ENCODE data around the gene NCKAP5L. TPM values are rescaled to one million over a fixed set of nuclear protein-coding genes. Genes with fewer than 3 reads are reported as not detected.

The NCKAP5L gene
- total RNA-seq, 1 experiment from 2014 or later = 13.3 TPM

DNA sequence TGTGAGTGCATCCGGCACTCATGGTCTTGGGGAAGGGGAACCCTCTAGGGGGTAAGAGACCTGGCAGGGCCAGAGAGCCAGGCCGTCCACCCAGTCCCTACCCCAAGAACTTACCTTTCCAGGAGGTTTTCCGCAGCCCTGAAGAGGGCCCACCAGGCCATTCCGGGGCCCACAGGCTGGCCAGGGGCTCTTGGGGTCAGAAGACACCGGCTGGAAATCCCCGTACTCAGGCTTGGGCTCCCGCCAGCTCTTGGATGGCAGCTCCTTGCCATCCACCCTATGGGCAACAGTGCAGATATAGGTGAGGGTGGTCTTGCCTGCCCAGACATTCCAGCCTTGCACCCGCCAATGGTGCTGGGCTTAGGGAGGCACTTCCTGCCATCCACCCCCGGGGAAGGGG lies 34.6 kb downstream of the NCKAP5L start:
- no TSS peak for BruUV-seq (replicated peaks)
- CTCF ChIA-PET = no interaction called here

DNA sequence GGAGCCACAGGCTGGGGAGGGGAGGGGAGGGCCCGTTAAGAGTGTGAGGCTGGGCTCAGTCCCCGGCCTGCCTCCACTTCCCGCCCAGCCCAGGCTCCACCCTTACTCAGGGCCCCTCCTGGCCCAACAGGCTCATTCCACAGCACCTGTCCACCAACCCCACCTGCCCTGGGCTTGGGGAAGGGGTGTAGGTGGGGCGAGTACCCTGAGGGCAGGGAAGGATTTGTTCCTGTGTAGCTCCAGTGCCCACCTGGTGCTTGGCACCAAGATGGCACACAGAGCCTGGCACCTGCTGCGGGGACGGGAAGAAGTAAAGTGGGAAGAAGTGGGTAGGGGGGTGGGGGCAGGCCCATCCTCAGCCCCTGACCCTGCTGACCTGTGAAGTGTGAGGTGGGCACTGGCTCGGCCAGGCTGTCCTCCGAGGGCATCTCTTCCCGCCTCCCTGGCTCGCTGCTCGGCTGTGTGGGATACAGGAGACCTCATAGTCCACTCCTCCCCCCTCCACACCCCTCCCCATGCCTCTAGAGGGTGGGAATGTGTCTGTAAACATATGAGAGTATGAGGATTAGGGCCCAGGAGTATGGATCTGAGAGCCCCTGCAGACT lies 35.1 kb downstream of the NCKAP5L start:
- Histone ChIP-seq H3F3A (ENCODE audit: low read length, unreplicated experiment) (no peaks in the 10 kb centered on the region), H3K27ac (ENCODE audit: low read length) (no peak overlapping the region), H3K36me3 (ENCODE audit: low read depth, low read length) (no peaks in the 10 kb centered on the region), H2AFZ (ENCODE audit: low read length) (no peak overlapping the region), H3K9me2 (replicated peaks; ENCODE audit: low read length) (no peaks in the 10 kb centered on the region), H3K4me3 (ENCODE audit: low read length) (no peak overlapping the region), H3K9ac (ENCODE audit: low read length) (no peak overlapping the region), H3K4me1 (ENCODE audit: insufficient read depth, low read length) (no peaks in the 10 kb centered on the region), H3K4me2 (ENCODE audit: low read length) (no peak overlapping the region), H4K20me1 (ENCODE audit: low read length) (no peaks in the 10 kb centered on the region), H3K27me3 (ENCODE audit: low read length) (no peaks in the 10 kb centered on the region), H3K9me3 (ENCODE audit: low read length) (no peaks in the 10 kb centered on the region), H3K79me2 (ENCODE audit: low read length) (no peaks in the 10 kb centered on the region)
- BruUV-seq (replicated peaks) = no TSS peak
- ChIA-PET CTCF (no interaction called here), POLR2A (ENCODE audit: unreplicated experiment) (no interaction called here)
- intact Hi-C loops (cut with micrococcal nuclease) = no loop called here
- TF ChIP-seq EZH2phosphoT487 (IDR thresholded peaks at IDR 0.05; ENCODE audit: borderline replicate concordance, low read length) (no peak), CTCF (conservative IDR thresholded peaks at IDR 0.05; ENCODE audit: low read depth, low read length) (no peak), EZH2 (IDR thresholded peaks at IDR 0.05; ENCODE audit: low read length, unreplicated experiment) (no peak)
- ATAC-seq (no peak), DNase-seq (no peak)

More for the DNA sequence above, 34.6 kb downstream of the NCKAP5L start:
- no peaks in the 10 kb centered on the region for H3K9me3 ChIP-seq (ENCODE audit: low read length)
- H3K27me3 ChIP-seq (ENCODE audit: low read length) = no peaks in the 10 kb centered on the region
- H3K9ac ChIP-seq (ENCODE audit: low read length) = no peak overlapping the region
- ATAC-seq (no peak), DNase-seq (no peak)
- intact Hi-C loops (cut with micrococcal nuclease) = no loop called here
- no peaks in the 10 kb centered on the region for H3K79me2 ChIP-seq (ENCODE audit: low read length)
- POLR2A ChIA-PET (ENCODE audit: unreplicated experiment) = no interaction called here
- no peak overlapping the region for H2AFZ ChIP-seq (ENCODE audit: low read length)
- no peaks in the 10 kb centered on the region for H3K9me2 ChIP-seq (replicated peaks; ENCODE audit: low read length)
- H3K36me3 ChIP-seq (ENCODE audit: low read depth, low read length) = no peaks in the 10 kb centered on the region
- H3K4me3 ChIP-seq (ENCODE audit: low read length) = no peak overlapping the region
- H3K4me2 ChIP-seq (ENCODE audit: low read length) = no peak overlapping the region
- H3F3A ChIP-seq (ENCODE audit: low read length, unreplicated experiment) = no peaks in the 10 kb centered on the region
- no peaks in the 10 kb centered on the region for H4K20me1 ChIP-seq (ENCODE audit: low read length)
- TF ChIP-seq EZH2 (IDR thresholded peaks at IDR 0.05; ENCODE audit: low read length, unreplicated experiment) (no peak), EZH2phosphoT487 (IDR thresholded peaks at IDR 0.05; ENCODE audit: borderline replicate concordance, low read length) (no peak), CTCF (conservative IDR thresholded peaks at IDR 0.05; ENCODE audit: low read depth, low read length) (no peak)
- H3K27ac ChIP-seq (ENCODE audit: low read length) = no peak overlapping the region
- no peaks in the 10 kb centered on the region for H3K4me1 ChIP-seq (ENCODE audit: insufficient read depth, low read length)

DNA sequence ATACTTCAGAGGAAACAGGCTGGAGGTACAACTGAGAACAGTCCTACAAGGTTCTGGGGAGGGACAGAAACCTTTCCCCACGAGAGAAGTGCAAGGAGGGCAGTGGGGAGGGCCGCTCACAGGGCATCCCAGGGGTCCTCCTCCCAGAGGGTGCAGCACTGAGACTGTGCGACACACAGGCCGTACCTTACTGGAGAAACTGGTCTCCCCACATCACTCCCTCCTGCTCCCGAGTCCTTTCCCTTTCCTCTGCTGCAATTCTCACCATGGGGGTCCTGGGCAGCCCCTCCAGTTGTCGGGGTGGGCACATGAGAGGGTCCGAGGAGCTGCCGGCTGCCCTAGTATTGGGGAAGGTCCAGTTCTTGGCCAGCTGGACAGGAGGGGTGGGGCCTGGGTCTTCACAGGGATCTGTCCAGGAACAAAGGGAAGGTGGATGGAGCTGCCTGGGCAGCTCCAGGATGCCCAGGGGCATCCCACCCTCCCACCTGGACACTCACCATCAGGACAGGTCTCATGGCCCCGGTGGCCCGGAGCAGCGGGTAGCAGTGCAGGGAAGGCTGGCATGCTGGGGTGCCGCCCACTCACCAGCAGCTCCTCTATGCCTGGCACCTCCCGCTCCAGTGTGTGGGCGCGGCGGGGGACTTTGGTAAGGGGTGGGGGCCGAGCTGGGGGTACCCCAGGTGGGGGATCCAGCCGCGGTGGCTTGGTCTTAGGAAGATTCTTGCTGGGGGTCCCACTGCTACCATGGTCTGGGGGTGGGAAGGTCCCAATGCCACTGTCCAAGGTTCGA lies 35.8 kb downstream of the NCKAP5L start:
- Histone ChIP-seq H3K9me2 (replicated peaks; ENCODE audit: low read length) (no peaks in the 10 kb centered on the region), H3K4me3 (ENCODE audit: low read length) (no peak overlapping the region), H3K9me3 (ENCODE audit: low read length) (no peaks in the 10 kb centered on the region), H4K20me1 (ENCODE audit: low read length) (no peaks in the 10 kb centered on the region), H3K27ac (ENCODE audit: low read length) (no peak overlapping the region), H3K79me2 (ENCODE audit: low read length) (no peaks in the 10 kb centered on the region), H3F3A (ENCODE audit: low read length, unreplicated experiment) (no peaks in the 10 kb centered on the region), H3K9ac (ENCODE audit: low read length) (no peak overlapping the region), H3K27me3 (ENCODE audit: low read length) (no peaks in the 10 kb centered on the region), H3K4me1 (ENCODE audit: insufficient read depth, low read length) (no peaks in the 10 kb centered on the region), H3K36me3 (ENCODE audit: low read depth, low read length) (no peaks in the 10 kb centered on the region), H2AFZ (ENCODE audit: low read length) (no peak overlapping the region), H3K4me2 (ENCODE audit: low read length) (no peak overlapping the region)
- intact Hi-C loops (cut with micrococcal nuclease) = no loop called here
- DNase-seq (no peak), ATAC-seq (no peak)
- POLR2A ChIA-PET (ENCODE audit: unreplicated experiment) = no interaction called here
- TF ChIP-seq CTCF (conservative IDR thresholded peaks at IDR 0.05; ENCODE audit: low read depth, low read length) (no peak), EZH2phosphoT487 (IDR thresholded peaks at IDR 0.05; ENCODE audit: borderline replicate concordance, low read length) (no peak), EZH2 (IDR thresholded peaks at IDR 0.05; ENCODE audit: low read length, unreplicated experiment) (no peak)
- no TSS peak for BruUV-seq (replicated peaks)
- CTCF ChIA-PET = no interaction called here
